Measurements from ENCODE around the gene TADA2A. TPM values are rescaled to one million over a fixed set of nuclear protein-coding genes. Genes with fewer than 3 reads are reported as not detected.

TADA2A gene
- total and polyA plus RNA-seq, 2 experiments from 2014 or later, result 8.4 to 18.3 TPM

- Histone ChIP-seq H3K4me2 (no peak overlapping the region), H2AFZ (no peak overlapping the region), H4K20me1 (ENCODE audit: insufficient read depth, poor library complexity, severe bottlenecking) (no peaks in the 10 kb centered on the region), H3K9me3 (ENCODE audit: low read depth) (no peaks in the 10 kb centered on the region), H3K27ac (no peak overlapping the region), H3K9me2 (replicated peaks; ENCODE audit: insufficient read depth) (no peaks in the 10 kb centered on the region), H3K4me3 (no peak overlapping the region), H3K79me2 (no peaks in the 10 kb centered on the region), H3K27me3 (no peaks in the 10 kb centered on the region), H3K36me3 (replicated peaks; ENCODE audit: insufficient read depth, low read depth) (peaks cover 6% of the 10 kb centered on the region), H3K4me1 (ENCODE audit: insufficient read depth) (no peaks in the 10 kb centered on the region)
- no peak for TF ChIP-seq EZH2 (IDR thresholded peaks at IDR 0.05; ENCODE audit: borderline replicate concordance)
- 54% methylated on average over 4 of the region's 4 CpGs for WGBS (ENCODE audit: low lambda C conversion rate, missing lambda C conversion rate)
- no peak for DNase-seq (ENCODE audit: low spot score)
These were observed 16.4 kb downstream of the TADA2A start for GRCh38 chr17:37422971-37423625.

GRCh38 chr17:37425268-37425667, 18.6 kb downstream of the TADA2A start:
- WGBS (ENCODE audit: low lambda C conversion rate, missing lambda C conversion rate), result 90% methylated on average over 1 of the region's 1 CpG
- H3K27me3 ChIP-seq, result no peaks in the 10 kb centered on the region
- H3K27ac ChIP-seq, result no peak overlapping the region
- DNase-seq (ENCODE audit: low spot score), result no peak
- H3K4me1 ChIP-seq (ENCODE audit: insufficient read depth), result no peaks in the 10 kb centered on the region
- H2AFZ ChIP-seq, result no peak overlapping the region
- H3K9me3 ChIP-seq (ENCODE audit: low read depth), result no peaks in the 10 kb centered on the region
- H4K20me1 ChIP-seq (ENCODE audit: insufficient read depth, poor library complexity, severe bottlenecking), result no peaks in the 10 kb centered on the region
- H3K79me2 ChIP-seq, result no peaks in the 10 kb centered on the region
- H3K4me2 ChIP-seq, result no peak overlapping the region
- H3K9me2 ChIP-seq (replicated peaks; ENCODE audit: insufficient read depth), result no peaks in the 10 kb centered on the region
- H3K4me3 ChIP-seq, result no peak overlapping the region
- H3K36me3 ChIP-seq (replicated peaks; ENCODE audit: insufficient read depth, low read depth), result peaks cover 6% of the 10 kb centered on the region
- TF ChIP-seq CTCF (IDR thresholded peaks at IDR 0.05; ENCODE audit: poor library complexity) (no peak), EZH2phosphoT487 (IDR thresholded peaks at IDR 0.05; ENCODE audit: low read depth, severe bottlenecking, unreplicated experiment) (no peak), EZH2 (IDR thresholded peaks at IDR 0.05; ENCODE audit: borderline replicate concordance) (no peak)

GRCh38 chr17:37429039-37429438, 22.4 kb downstream of the TADA2A start:
- Histone ChIP-seq H3K79me2 (no peaks in the 10 kb centered on the region), H3K9me2 (replicated peaks; ENCODE audit: insufficient read depth) (no peaks in the 10 kb centered on the region), H4K20me1 (ENCODE audit: insufficient read depth, poor library complexity, severe bottlenecking) (no peaks in the 10 kb centered on the region), H3K27me3 (no peaks in the 10 kb centered on the region), H3K4me3 (no peak overlapping the region), H3K36me3 (replicated peaks; ENCODE audit: insufficient read depth, low read depth) (peaks cover under 1% of the 10 kb centered on the region), H3K27ac (no peak overlapping the region), H3K4me1 (ENCODE audit: insufficient read depth) (no peaks in the 10 kb centered on the region), H3K9me3 (ENCODE audit: low read depth) (no peaks in the 10 kb centered on the region), H2AFZ (no peak overlapping the region), H3K4me2 (no peak overlapping the region)
- TF ChIP-seq EZH2phosphoT487 (IDR thresholded peaks at IDR 0.05; ENCODE audit: low read depth, severe bottlenecking, unreplicated experiment), result no peak
- TF ChIP-seq CTCF (IDR thresholded peaks at IDR 0.05; ENCODE audit: poor library complexity), result no peak
- no peak for TF ChIP-seq EZH2 (IDR thresholded peaks at IDR 0.05; ENCODE audit: borderline replicate concordance)
- DNase-seq (ENCODE audit: low spot score), result no peak
- 98% methylated on average over 2 of the region's 3 CpGs for WGBS (ENCODE audit: low lambda C conversion rate, missing lambda C conversion rate)

- TF ChIP-seq EZH2 (IDR thresholded peaks at IDR 0.05; ENCODE audit: borderline replicate concordance), result no peak
- no peak for TF ChIP-seq EZH2phosphoT487 (IDR thresholded peaks at IDR 0.05; ENCODE audit: low read depth, severe bottlenecking, unreplicated experiment)
- H3K36me3 ChIP-seq (replicated peaks; ENCODE audit: insufficient read depth, low read depth), result no peaks in the 10 kb centered on the region
- WGBS (ENCODE audit: low lambda C conversion rate, missing lambda C conversion rate), result 100% methylated on average over 1 of the region's 1 CpG
These were observed 22.8 kb downstream of the TADA2A start for GRCh38 chr17:37429453-37429852.

More at GRCh38 chr17:37429453-37429852, 22.8 kb downstream of the TADA2A start:
- Histone ChIP-seq H3K4me2 (no peak overlapping the region), H4K20me1 (ENCODE audit: insufficient read depth, poor library complexity, severe bottlenecking) (no peaks in the 10 kb centered on the region), H3K79me2 (no peaks in the 10 kb centered on the region), H3K27ac (no peak overlapping the region), H3K4me3 (no peak overlapping the region), H3K9me3 (ENCODE audit: low read depth) (no peaks in the 10 kb centered on the region), H3K4me1 (ENCODE audit: insufficient read depth) (no peaks in the 10 kb centered on the region), H2AFZ (no peak overlapping the region), H3K9me2 (replicated peaks; ENCODE audit: insufficient read depth) (no peaks in the 10 kb centered on the region), H3K27me3 (no peaks in the 10 kb centered on the region)
- no peak for DNase-seq (ENCODE audit: low spot score)
